IPS-20b (cell line): ENCODE data around the gene STK35.

ENCODE experiments used
- H3K27ac ChIP-seq: one replicate; pipeline ENCODE4 v1.5.1; 2013; ENCODE audit warnings: low read length
- H3K27me3 ChIP-seq: 2 replicates; pipeline ENCODE4 v1.6.1; 2013; ENCODE audit warnings: mild to moderate bottlenecking, low read length, inconsistent platforms; ENCODE audit not compliant: insufficient read depth
- H3K36me3 ChIP-seq: 2 replicates; pipeline ENCODE4 v1.6.1; 2013; ENCODE audit warnings: low read depth, mild to moderate bottlenecking, inconsistent platforms, low read length, moderate library complexity; ENCODE audit not compliant: insufficient read depth
- H3K4me1 ChIP-seq: 2 replicates; pipeline ENCODE4 v1.6.1; 2013; ENCODE audit warnings: mild to moderate bottlenecking, control low read depth, inconsistent platforms, low read length, moderate library complexity; ENCODE audit not compliant: insufficient read depth
- H3K4me3 ChIP-seq: 2 replicates; pipeline ENCODE4 v1.5.1; 2013; ENCODE audit warnings: mild to moderate bottlenecking, low read length, inconsistent platforms
- H3K9ac ChIP-seq: 2 replicates; pipeline ENCODE4 v1.6.1; 2013; ENCODE audit warnings: low read depth, mild to moderate bottlenecking, inconsistent platforms, low read length, moderate library complexity
- H3K9me3 ChIP-seq: 2 replicates; pipeline ENCODE4 v1.6.1; 2013; ENCODE audit warnings: mild to moderate bottlenecking, low read depth, low read length, inconsistent platforms; ENCODE audit not compliant: insufficient read depth

STK35 gene

GRCh38 chr20:2152317-2152716 is 50.7 kb downstream of the STK35 start:
- H3K9me3 ChIP-seq: no peaks in the 10 kb centered on the region
- no peak overlapping the region for H3K4me3 ChIP-seq
- no peaks in the 10 kb centered on the region for H3K27me3 ChIP-seq
- H3K27ac ChIP-seq: no peak overlapping the region
- no peak overlapping the region for H3K9ac ChIP-seq
- no peaks in the 10 kb centered on the region for H3K36me3 ChIP-seq
- no peaks in the 10 kb centered on the region for H3K4me1 ChIP-seq

- Histone ChIP-seq H3K9ac (no peak overlapping the region), H3K36me3 (no peaks in the 10 kb centered on the region), H3K9me3 (no peaks in the 10 kb centered on the region)
These were observed 51.7 kb downstream of the STK35 start for GRCh38 chr20:2153326-2153725.

GRCh38 chr20:2156224-2156623 is 54.6 kb downstream of the STK35 start:
- H3K27me3 ChIP-seq: no peaks in the 10 kb centered on the region
- no peaks in the 10 kb centered on the region for H3K4me1 ChIP-seq
- no peaks in the 10 kb centered on the region for H3K36me3 ChIP-seq
- H3K9me3 ChIP-seq: no peaks in the 10 kb centered on the region
- H3K27ac ChIP-seq: no peak overlapping the region
- H3K9ac ChIP-seq: no peak overlapping the region
- H3K4me3 ChIP-seq: no peak overlapping the region

More at GRCh38 chr20:2153326-2153725, 51.7 kb downstream of the STK35 start:
- Histone ChIP-seq H3K4me1 (no peaks in the 10 kb centered on the region), H3K27me3 (no peaks in the 10 kb centered on the region), H3K4me3 (no peak overlapping the region), H3K27ac (no peak overlapping the region)

- H3K27me3 ChIP-seq: no peaks in the 10 kb centered on the region
- H3K4me3 ChIP-seq: no peak overlapping the region
- H3K9ac ChIP-seq: no peak overlapping the region
- no peak overlapping the region for H3K27ac ChIP-seq
- H3K9me3 ChIP-seq: no peaks in the 10 kb centered on the region
- no peaks in the 10 kb centered on the region for H3K36me3 ChIP-seq
- H3K4me1 ChIP-seq: no peaks in the 10 kb centered on the region
These were observed 55.3 kb downstream of the STK35 start for GRCh38 chr20:2156666-2157624.

GRCh38 chr20:2162125-2162822 is 60.6 kb downstream of the STK35 start:
- Histone ChIP-seq H3K4me3 (no peak overlapping the region), H3K36me3 (no peaks in the 10 kb centered on the region), H3K9ac (no peak overlapping the region), H3K4me1 (peaks cover 3% of the 10 kb centered on the region; the same call in 1 of the 2 replicates), H3K27ac (no peak overlapping the region), H3K27me3 (no peaks in the 10 kb centered on the region), H3K9me3 (no peaks in the 10 kb centered on the region)

- H3K4me3 ChIP-seq: no peak overlapping the region
- H3K27ac ChIP-seq: no peak overlapping the region
- H3K9ac ChIP-seq: no peak overlapping the region
- H3K4me1 ChIP-seq: peaks cover 3% of the 10 kb centered on the region; the same call in 1 of the 2 replicates
- no peaks in the 10 kb centered on the region for H3K36me3 ChIP-seq
- H3K9me3 ChIP-seq: no peaks in the 10 kb centered on the region
- no peaks in the 10 kb centered on the region for H3K27me3 ChIP-seq
These were observed 61.2 kb downstream of the STK35 start for GRCh38 chr20:2162823-2163166.

GRCh38 chr20:2163312-2163711 is 61.7 kb downstream of the STK35 start:
- H3K9ac ChIP-seq: no peak overlapping the region
- H3K4me3 ChIP-seq: no peak overlapping the region
- no peaks in the 10 kb centered on the region for H3K9me3 ChIP-seq
- H3K4me1 ChIP-seq: peaks cover 3% of the 10 kb centered on the region; the same call in 1 of the 2 replicates
- H3K27me3 ChIP-seq: no peaks in the 10 kb centered on the region
- H3K27ac ChIP-seq: no peak overlapping the region
- no peaks in the 10 kb centered on the region for H3K36me3 ChIP-seq

- Histone ChIP-seq H3K4me3 (no peak overlapping the region), H3K27me3 (no peaks in the 10 kb centered on the region), H3K27ac (no peak overlapping the region), H3K9me3 (no peaks in the 10 kb centered on the region), H3K9ac (no peak overlapping the region), H3K4me1 (peaks cover 3% of the 10 kb centered on the region; the same call in 1 of the 2 replicates), H3K36me3 (no peaks in the 10 kb centered on the region)
These were observed 62.1 kb downstream of the STK35 start for GRCh38 chr20:2163757-2164156.

GRCh38 chr20:2164421-2164820 is 62.8 kb downstream of the STK35 start:
- Histone ChIP-seq H3K36me3 (no peaks in the 10 kb centered on the region), H3K27me3 (no peaks in the 10 kb centered on the region), H3K4me3 (no peak overlapping the region), H3K9me3 (no peaks in the 10 kb centered on the region), H3K27ac (no peak overlapping the region), H3K9ac (no peak overlapping the region), H3K4me1 (peaks cover 3% of the 10 kb centered on the region; the same call in 1 of the 2 replicates)

GRCh38 chr20:2164966-2165365 is 63.3 kb downstream of the STK35 start:
- H3K27ac ChIP-seq: no peak overlapping the region
- H3K9me3 ChIP-seq: no peaks in the 10 kb centered on the region
- no peaks in the 10 kb centered on the region for H3K36me3 ChIP-seq
- H3K9ac ChIP-seq: no peak overlapping the region
- H3K27me3 ChIP-seq: no peaks in the 10 kb centered on the region
- H3K4me3 ChIP-seq: no peak overlapping the region
- peaks cover 3% of the 10 kb centered on the region; the same call in 1 of the 2 replicates for H3K4me1 ChIP-seq

- H3K27ac ChIP-seq: no peak overlapping the region
- H3K36me3 ChIP-seq: no peaks in the 10 kb centered on the region
- no peak overlapping the region for H3K9ac ChIP-seq
- no peak overlapping the region for H3K4me3 ChIP-seq
- no peaks in the 10 kb centered on the region for H3K27me3 ChIP-seq
- no peaks in the 10 kb centered on the region for H3K9me3 ChIP-seq
- peaks cover 3% of the 10 kb centered on the region; the same call in 1 of the 2 replicates for H3K4me1 ChIP-seq
These were observed 64.2 kb downstream of the STK35 start for GRCh38 chr20:2165871-2166270.
